Ovary (tissue), 3 donors: ENCODE results near the gene XKR7.

Experiments used
- POLR2A ChIP-seq: fragments of 450-650 bp; IDR thresholded peaks from one replicate; pipeline ENCODE4 v1.6.1; 2017; ENCODE audit warnings: antibody characterized with exemption, mild to moderate bottlenecking, moderate library complexity
- TF ChIP-seq, protein P1 (sequence below), 3 donors: fragments of 450-650 bp in 2 of 3; fragments of 200-600 bp in 1 of 3; IDR thresholded peaks; one replicate each; pipeline versions ENCODE4 v1.5.1 to v1.8.0; 2016 to 2022; ENCODE audit warnings: antibody characterized with exemption in 3 of 3, mild to moderate bottlenecking in 1 of 3
- donor health status: DM: no; HTN: no; CAD: no.

DNA sequence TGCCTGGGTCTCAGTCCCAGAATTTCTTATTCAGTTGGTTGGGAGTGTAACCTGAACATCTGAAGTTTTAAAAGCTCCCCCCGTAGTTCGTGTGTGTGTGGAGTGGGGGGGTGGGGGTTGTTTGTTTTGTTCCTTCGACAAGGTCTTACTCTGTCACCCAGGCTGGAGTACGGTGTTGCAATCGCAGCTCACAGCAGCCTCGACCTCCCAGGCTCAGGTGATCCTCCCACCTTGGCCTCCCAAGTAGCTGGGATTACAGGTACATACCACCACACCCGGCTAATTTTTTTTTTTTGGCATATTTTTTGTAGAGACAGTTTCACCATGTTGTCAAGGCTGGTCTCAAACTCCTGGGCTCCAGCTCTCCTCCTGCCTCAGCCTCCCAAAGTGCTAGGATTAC, 45.4 kb downstream of the XKR7 start:
- no peak for TF ChIP-seq POLR2A
- TF ChIP-seq, protein P1, sequence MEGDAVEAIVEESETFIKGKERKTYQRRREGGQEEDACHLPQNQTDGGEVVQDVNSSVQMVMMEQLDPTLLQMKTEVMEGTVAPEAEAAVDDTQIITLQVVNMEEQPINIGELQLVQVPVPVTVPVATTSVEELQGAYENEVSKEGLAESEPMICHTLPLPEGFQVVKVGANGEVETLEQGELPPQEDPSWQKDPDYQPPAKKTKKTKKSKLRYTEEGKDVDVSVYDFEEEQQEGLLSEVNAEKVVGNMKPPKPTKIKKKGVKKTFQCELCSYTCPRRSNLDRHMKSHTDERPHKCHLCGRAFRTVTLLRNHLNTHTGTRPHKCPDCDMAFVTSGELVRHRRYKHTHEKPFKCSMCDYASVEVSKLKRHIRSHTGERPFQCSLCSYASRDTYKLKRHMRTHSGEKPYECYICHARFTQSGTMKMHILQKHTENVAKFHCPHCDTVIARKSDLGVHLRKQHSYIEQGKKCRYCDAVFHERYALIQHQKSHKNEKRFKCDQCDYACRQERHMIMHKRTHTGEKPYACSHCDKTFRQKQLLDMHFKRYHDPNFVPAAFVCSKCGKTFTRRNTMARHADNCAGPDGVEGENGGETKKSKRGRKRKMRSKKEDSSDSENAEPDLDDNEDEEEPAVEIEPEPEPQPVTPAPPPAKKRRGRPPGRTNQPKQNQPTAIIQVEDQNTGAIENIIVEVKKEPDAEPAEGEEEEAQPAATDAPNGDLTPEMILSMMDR (IDR thresholded peaks at IDR 0.05), result no peak
